Fibroblast of lung (primary cell): Measurements from ENCODE around the gene SYNJ1. TPM values are rescaled to one million over a fixed set of nuclear protein-coding genes. Genes with fewer than 3 reads are reported as not detected.
"Not testable (repeated sequence)": the region's sequence is repeated elsewhere in the genome, so short reads cannot be mapped to it uniquely, and the experiment has no call there.

Experiments
- DNase-seq, 2 donors: peaks; one replicate each; pipeline versions ENCODE4 v3.0.0 to v3.0.0-alpha.2; 2010; ENCODE audit warnings: low read depth in 2 of 2
- H2AFZ ChIP-seq: 2 replicates; pipeline ENCODE4 v1.5.1; 2012; ENCODE audit warnings: low read length, control low read depth, inconsistent platforms
- H3K27ac ChIP-seq: 2 replicates; pipeline ENCODE4 v1.5.1; 2011; ENCODE audit warnings: low read length, control low read depth; ENCODE audit not compliant: insufficient read depth
- H3K27me3 ChIP-seq: 2 replicates; pipeline ENCODE4 v1.5.1; 2011; ENCODE audit warnings: mild to moderate bottlenecking, low read length; ENCODE audit not compliant: control insufficient read depth, insufficient read depth
- H3K36me3 ChIP-seq: 2 replicates; pipeline ENCODE4 v1.5.1; 2011; ENCODE audit warnings: low read length; ENCODE audit not compliant: control insufficient read depth, insufficient read depth
- H3K4me1 ChIP-seq: 2 replicates; pipeline ENCODE4 v1.5.1; 2011; ENCODE audit warnings: low read length; ENCODE audit not compliant: control insufficient read depth, insufficient read depth; ENCODE audit errors: extremely low read depth
- H3K4me2 ChIP-seq: 2 replicates; pipeline ENCODE4 v1.5.1; 2011; ENCODE audit warnings: low read length, control low read depth; ENCODE audit not compliant: insufficient read depth; ENCODE audit errors: extremely low read depth
- H3K4me3 ChIP-seq, 4 experiments: fragments of 200-600 bp in 1 of 4; sonication (generic) in 1 of 4; replicated peaks in 1 of 4; 2 replicates each; pipeline ENCODE4 v1.5.1; 2011 to 2016; ENCODE audit warnings: low read length in 4 of 4, low read depth in 3 of 4, mild to moderate bottlenecking in 3 of 4, control low read depth in 2 of 4, inconsistent platforms in 1 of 4, mixed read lengths in 1 of 4; ENCODE audit not compliant: insufficient read depth in 1 of 4; ENCODE audit errors: control extremely low read depth in 1 of 4
- H3K79me2 ChIP-seq: 2 replicates; pipeline ENCODE4 v1.5.1; 2012; ENCODE audit warnings: mild to moderate bottlenecking, low read length, inconsistent platforms; ENCODE audit not compliant: control insufficient read depth, insufficient read depth
- H3K9ac ChIP-seq: 2 replicates; pipeline ENCODE4 v1.5.1; 2011; ENCODE audit warnings: mild to moderate bottlenecking, low read length, control low read depth; ENCODE audit not compliant: insufficient read depth
- H3K9me3 ChIP-seq: 2 replicates; pipeline ENCODE4 v1.5.1; 2012; ENCODE audit warnings: low read depth, low read length; ENCODE audit not compliant: control insufficient read depth, insufficient read depth
- H4K20me1 ChIP-seq: 2 replicates; pipeline ENCODE4 v1.5.1; 2011; ENCODE audit warnings: low read length; ENCODE audit not compliant: control insufficient read depth, insufficient read depth; ENCODE audit errors: extremely low read depth
- EZH2 ChIP-seq: IDR thresholded peaks from 2 replicates; pipeline ENCODE4 v1.5.1; 2012; ENCODE audit warnings: low read length, control low read depth, mild to moderate bottlenecking; ENCODE audit errors: missing control alignments
- polyA plus RNA-seq, 2 donors: library from polyadenylated mRNA; depleted of rRNA in 1 of 2; stranded (reverse) in 1 of 2; unstranded in 1 of 2; fragments of >200 nt; gene quantifications; 2 replicates each; pipeline ENCODE4 v1.2.1, GENCODE V29; 2011 to 2012; ENCODE audit warnings: missing spikeins in 1 of 2
- total RNA-seq: library from RNA; depleted of rRNA; stranded (reverse); fragments of >200 nt; gene quantifications from 2 replicates; pipeline ENCODE4 v1.2.1, GENCODE V29; 2014
- TF ChIP-seq, protein P1 (sequence below), 2 donors: IDR thresholded peaks in 1 of 2; conservative IDR thresholded peaks in 1 of 2; 1 replicate in 1 of 2; 2 replicates in 1 of 2; pipeline ENCODE4 v1.5.1; 2011 to 2012; ENCODE audit warnings: low read length in 2 of 2, control low read depth in 1 of 2, inconsistent platforms in 1 of 2, low read depth in 1 of 2, mild to moderate bottlenecking in 1 of 2

SYNJ1 gene
- total and polyA plus RNA-seq, 2 donors (not counting 1 experiment from before 2014, with no cell fraction given), result 6.1 to 10.4 TPM

DNA sequence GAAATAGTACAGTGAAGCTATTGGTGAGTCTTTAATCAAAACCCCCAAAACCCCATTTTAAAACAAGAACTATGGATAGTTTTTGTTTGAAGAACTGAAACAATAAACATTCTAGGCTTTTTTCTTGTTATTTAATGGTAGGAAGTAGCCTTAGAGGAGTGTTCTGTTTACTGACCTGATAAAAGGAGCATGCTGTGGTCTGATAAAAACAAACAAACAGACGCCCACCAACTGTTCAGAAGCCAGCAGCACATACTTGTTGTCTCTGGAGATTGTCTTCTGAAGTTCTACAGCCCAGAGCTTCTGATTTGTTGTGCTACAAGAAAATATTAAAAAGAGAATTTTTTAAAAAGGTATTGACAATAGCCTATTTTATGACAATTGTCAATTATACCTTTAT, 61.6 kb downstream of the SYNJ1 start:
- Histone ChIP-seq H3K9ac (no peak overlapping the region), H4K20me1 (no peaks in the 10 kb centered on the region), H3K36me3 (no peaks in the 10 kb centered on the region), H3K79me2 (no peaks in the 10 kb centered on the region), H3K4me1 (no peaks in the 10 kb centered on the region), H3K4me3 (no peak overlapping the region), H3K4me2 (no peak overlapping the region), H3K27ac (no peak overlapping the region), H3K27me3 (no peaks in the 10 kb centered on the region), H3K9me3 (no peaks in the 10 kb centered on the region), H2AFZ (no peak overlapping the region)
- no peak for DNase-seq
- TF ChIP-seq EZH2, result no peak
- TF ChIP-seq, protein P1, sequence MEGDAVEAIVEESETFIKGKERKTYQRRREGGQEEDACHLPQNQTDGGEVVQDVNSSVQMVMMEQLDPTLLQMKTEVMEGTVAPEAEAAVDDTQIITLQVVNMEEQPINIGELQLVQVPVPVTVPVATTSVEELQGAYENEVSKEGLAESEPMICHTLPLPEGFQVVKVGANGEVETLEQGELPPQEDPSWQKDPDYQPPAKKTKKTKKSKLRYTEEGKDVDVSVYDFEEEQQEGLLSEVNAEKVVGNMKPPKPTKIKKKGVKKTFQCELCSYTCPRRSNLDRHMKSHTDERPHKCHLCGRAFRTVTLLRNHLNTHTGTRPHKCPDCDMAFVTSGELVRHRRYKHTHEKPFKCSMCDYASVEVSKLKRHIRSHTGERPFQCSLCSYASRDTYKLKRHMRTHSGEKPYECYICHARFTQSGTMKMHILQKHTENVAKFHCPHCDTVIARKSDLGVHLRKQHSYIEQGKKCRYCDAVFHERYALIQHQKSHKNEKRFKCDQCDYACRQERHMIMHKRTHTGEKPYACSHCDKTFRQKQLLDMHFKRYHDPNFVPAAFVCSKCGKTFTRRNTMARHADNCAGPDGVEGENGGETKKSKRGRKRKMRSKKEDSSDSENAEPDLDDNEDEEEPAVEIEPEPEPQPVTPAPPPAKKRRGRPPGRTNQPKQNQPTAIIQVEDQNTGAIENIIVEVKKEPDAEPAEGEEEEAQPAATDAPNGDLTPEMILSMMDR (conservative IDR thresholded peaks at IDR 0.05 in 1 of 2, IDR thresholded peaks at IDR 0.05 in 1 of 2; ENCODE audit: low read depth in 1 of 2, low read length in 2 of 2), result no peak

- not testable (repeated sequence) for H4K20me1 ChIP-seq, H3K9me3 ChIP-seq, H3K36me3 ChIP-seq, H2AFZ ChIP-seq, H3K27me3 ChIP-seq, H3K79me2 ChIP-seq, H3K4me3 ChIP-seq, H3K9ac ChIP-seq, H3K4me2 ChIP-seq, DNase-seq, H3K27ac ChIP-seq, H3K4me1 ChIP-seq
Measured at GRCh38 chr21:32664095-32664494, 63.7 kb downstream of the SYNJ1 start.

GRCh38 chr21:32661981-32662380, 65.8 kb downstream of the SYNJ1 start:
- H3K4me3 ChIP-seq, H3K4me2 ChIP-seq, H4K20me1 ChIP-seq, H2AFZ ChIP-seq, H3K79me2 ChIP-seq, DNase-seq, H3K9ac ChIP-seq, H3K27ac ChIP-seq, H3K9me3 ChIP-seq, H3K27me3 ChIP-seq, H3K4me1 ChIP-seq, H3K36me3 ChIP-seq: not testable (repeated sequence)

- not testable (repeated sequence) for H3K4me2 ChIP-seq, H3K9me3 ChIP-seq, H3K27ac ChIP-seq, H3K27me3 ChIP-seq, H3K36me3 ChIP-seq, H3K4me3 ChIP-seq, H3K79me2 ChIP-seq, DNase-seq, H3K9ac ChIP-seq, H3K4me1 ChIP-seq, H2AFZ ChIP-seq, H4K20me1 ChIP-seq
Measured at GRCh38 chr21:32661026-32661782, 66.6 kb downstream of the SYNJ1 start.
